HEK293T (cell line): Measurements from ENCODE around the gene TECR.

Experiments
- CTCF ChIA-PET: fragments of 350-600 bp; formaldehyde crosslinking; extraction: SDS; loops from one replicate; lab custom pipeline; 2021; ENCODE audit warnings: antibody characterized with exemption, inconsistent platforms; lab: Yijun Ruan, JAX
- POLR2A ChIA-PET: fragments of 350-600 bp; formaldehyde crosslinking; extraction: SDS; loops from one replicate; lab custom pipeline; 2020; ENCODE audit warnings: antibody characterized with exemption, inconsistent platforms; lab: Yijun Ruan, JAX
- DNase-seq: peaks from one replicate; pipeline ENCODE4 v3.0.0; 2012; ENCODE audit warnings: mixed read lengths; ENCODE audit errors: extremely low spot score
- ARNT ChIP-seq: fragments of 450-650 bp; IDR thresholded peaks from 2 replicates; pipeline ENCODE4 v1.6.1; 2017; ENCODE audit warnings: mild to moderate bottlenecking
- BHLHE40 ChIP-seq: fragments of 450-650 bp; IDR thresholded peaks from 2 replicates; pipeline ENCODE4 v1.6.1; 2016; ENCODE audit warnings: mild to moderate bottlenecking, moderate library complexity, borderline replicate concordance
- CTBP1 ChIP-seq: fragments of 450-650 bp; IDR thresholded peaks from 2 replicates; pipeline ENCODE4 v1.6.1; 2016; ENCODE audit warnings: borderline replicate concordance
- ELF4 ChIP-seq: fragments of 450-650 bp; IDR thresholded peaks from 2 replicates; pipeline ENCODE4 v1.6.1; 2017; ENCODE audit warnings: antibody characterized with exemption
- FOXA1 ChIP-seq: fragments of 450-650 bp; IDR thresholded peaks from 2 replicates; pipeline ENCODE4 v1.6.1; 2016; ENCODE audit warnings: mild to moderate bottlenecking
- FOXK2 ChIP-seq: fragments of 450-650 bp; IDR thresholded peaks from 2 replicates; pipeline ENCODE4 v1.6.1; 2016; ENCODE audit warnings: mild to moderate bottlenecking
- FOXM1 ChIP-seq: fragments of 450-650 bp; IDR thresholded peaks from 2 replicates; pipeline ENCODE4 v1.6.1; 2017; ENCODE audit warnings: mild to moderate bottlenecking, borderline replicate concordance
- HDGF ChIP-seq: fragments of 450-650 bp; IDR thresholded peaks from 2 replicates; pipeline ENCODE4 v1.6.1; 2017; ENCODE audit warnings: antibody characterized with exemption, borderline replicate concordance
- L3MBTL2 ChIP-seq: fragments of 450-650 bp; conservative IDR thresholded peaks from 2 replicates; pipeline ENCODE4 v1.6.1; 2016; ENCODE audit warnings: mild to moderate bottlenecking
- LEF1 ChIP-seq: fragments of 450-650 bp; IDR thresholded peaks from 2 replicates; pipeline ENCODE4 v1.6.1; 2017; ENCODE audit warnings: mild to moderate bottlenecking, borderline replicate concordance
- NFRKB ChIP-seq: fragments of 450-650 bp; IDR thresholded peaks from 2 replicates; pipeline ENCODE4 v1.6.1; 2016; ENCODE audit warnings: mild to moderate bottlenecking, moderate library complexity
- PKNOX1 ChIP-seq: fragments of 450-650 bp; IDR thresholded peaks from 2 replicates; pipeline ENCODE4 v1.6.1; 2016
- SP1 ChIP-seq: fragments of 450-650 bp; IDR thresholded peaks from 2 replicates; pipeline ENCODE4 v1.6.1; 2017
- SUZ12 ChIP-seq: fragments of 450-650 bp; IDR thresholded peaks from 2 replicates; pipeline ENCODE4 v1.6.1; 2016; ENCODE audit warnings: mild to moderate bottlenecking
- TARDBP ChIP-seq: fragments of 450-650 bp; IDR thresholded peaks from 2 replicates; pipeline ENCODE4 v1.6.1; 2016
- ZNF384 ChIP-seq: fragments of 450-650 bp; IDR thresholded peaks from 2 replicates; pipeline ENCODE4 v1.6.1; 2016

Gene TECR, protein sequence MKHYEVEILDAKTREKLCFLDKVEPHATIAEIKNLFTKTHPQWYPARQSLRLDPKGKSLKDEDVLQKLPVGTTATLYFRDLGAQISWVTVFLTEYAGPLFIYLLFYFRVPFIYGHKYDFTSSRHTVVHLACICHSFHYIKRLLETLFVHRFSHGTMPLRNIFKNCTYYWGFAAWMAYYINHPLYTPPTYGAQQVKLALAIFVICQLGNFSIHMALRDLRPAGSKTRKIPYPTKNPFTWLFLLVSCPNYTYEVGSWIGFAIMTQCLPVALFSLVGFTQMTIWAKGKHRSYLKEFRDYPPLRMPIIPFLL

GRCh38 chr19:14529254-14530004 lies at the start of gene TECR:
TECR (plus strand) TSS chr19:14529594; CDS start chr19:14529697, 103 bp downstream.
- CTCF ChIA-PET = no interaction called here
- TF ChIP-seq HDGF (peak; percentile 94), SP1 (no peak), L3MBTL2 (peak; percentile 29; the same call in 1 of the 2 replicates), FOXM1 (no peak), PKNOX1 (peak; percentile 99), FOXA1 (no peak)
- POLR2A ChIA-PET = interaction anchor here (1.0 kb wide), 1 partner anchor 11 kb away, joined by 4 read pairs; the partner anchor contains the start of gene DNAJB1
- DNase-seq = peak; percentile 98

GRCh38 chr19:14479975-14480699 lies 49.3 kb upstream of the TECR start:
- TF ChIP-seq SUZ12 (no peak), LEF1 (no peak), ARNT (no peak), HDGF (no peak)
- POLR2A ChIA-PET = interaction anchor here (1.5 to 1.8 kb wide), 2 partner anchors 38 to 48 kb away, joined by 4 to 5 read pairs; partner anchors contain the start of genes DNAJB1 and PKN1
- CTCF ChIA-PET = interaction anchor here (0.5 to 1.8 kb wide), 9 partner anchors 7 to 159 kb away, joined by 3 to 7 read pairs (median 3); no protein-coding TSS in a partner anchor
- DNase-seq = peak; percentile 80

DNA sequence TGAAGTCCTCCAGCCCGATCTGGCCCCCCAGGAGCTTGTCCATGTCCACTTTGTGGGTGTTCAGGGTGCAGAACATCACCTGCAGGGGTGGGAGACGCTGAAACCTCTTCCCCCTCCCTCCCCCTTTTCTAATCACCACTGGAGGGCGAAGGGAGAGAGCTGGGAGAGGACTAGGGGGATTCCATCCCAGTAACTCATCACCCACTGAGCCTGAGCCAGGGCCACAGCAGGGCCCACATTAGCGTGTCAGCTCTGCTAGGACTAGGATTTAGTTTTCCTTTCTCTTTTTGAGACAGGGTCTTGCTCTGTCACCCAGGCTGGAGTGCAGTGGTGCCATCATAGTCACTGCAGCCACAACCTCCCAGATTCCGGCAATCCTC lies 48.7 kb upstream of the TECR start:
- no peak for DNase-seq
- CTCF ChIA-PET = interaction anchor here (0.6 to 1.8 kb wide), 10 partner anchors 8 to 69 kb away, joined by 3 to 7 read pairs (median 3); no protein-coding TSS in a partner anchor
- POLR2A ChIA-PET = interaction anchor here (1.0 to 1.8 kb wide), 3 partner anchors 15 to 48 kb away, joined by 3 to 5 read pairs (median 4); partner anchors contain the start of genes DNAJB1, GIPC1 and PKN1

DNA sequence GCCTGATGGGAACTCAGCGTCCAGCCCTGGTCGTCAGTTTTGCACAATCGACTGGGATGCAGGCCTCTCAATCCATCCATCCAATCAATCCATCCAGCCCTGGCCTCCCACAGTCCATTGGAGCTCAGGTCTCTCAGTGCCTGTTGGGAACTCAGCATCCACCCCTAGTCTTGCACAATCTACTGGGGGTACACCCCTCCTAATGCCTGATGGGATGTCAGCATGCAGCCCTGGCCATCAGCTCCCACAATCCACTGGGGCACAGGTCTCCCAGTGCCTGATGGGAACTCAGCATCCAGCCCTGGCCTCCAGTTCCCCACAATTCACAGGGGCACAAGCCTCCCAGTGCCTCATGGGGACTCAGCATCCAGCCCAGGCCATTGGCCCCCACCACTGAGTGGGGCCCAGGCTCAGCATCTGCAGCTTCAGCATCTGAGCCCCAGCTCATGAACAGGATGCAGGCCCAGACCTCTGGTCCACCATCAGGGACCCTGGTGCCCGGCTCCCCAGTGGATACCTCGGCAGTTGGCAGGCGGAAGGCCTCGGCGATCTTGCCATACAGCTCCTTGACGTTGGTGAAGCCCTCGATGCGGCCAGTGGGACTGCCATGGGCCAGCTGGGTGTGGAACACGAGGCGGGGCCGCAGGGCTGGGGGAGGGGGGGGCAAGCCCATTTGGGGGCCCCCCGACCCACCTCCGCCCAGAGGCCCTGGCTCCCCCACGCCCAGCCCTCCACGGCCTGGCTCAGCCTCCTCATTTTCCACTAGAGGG lies 47.0 kb upstream of the TECR start:
- ChIA-PET POLR2A (no interaction called here), CTCF (interaction anchor here (1.0 kb wide), 1 partner anchor 76 kb away, joined by 3 read pairs; no protein-coding TSS in a partner anchor)
- no peak for DNase-seq
- no peak for TF ChIP-seq PKNOX1
- no peak for TF ChIP-seq ZNF384
- no peak for TF ChIP-seq FOXA1
- no peak for TF ChIP-seq SP1
- TF ChIP-seq FOXK2 = no peak
- no peak for TF ChIP-seq TARDBP
- no peak for TF ChIP-seq ELF4
- no peak for TF ChIP-seq ARNT
- TF ChIP-seq BHLHE40 = no peak
- no peak for TF ChIP-seq L3MBTL2
- no peak for TF ChIP-seq NFRKB
- no peak for TF ChIP-seq LEF1
- TF ChIP-seq SUZ12 = no peak
- TF ChIP-seq CTBP1 = no peak
- TF ChIP-seq HDGF = no peak
- TF ChIP-seq FOXM1 = no peak

More for the DNA sequence above, 48.7 kb upstream of the TECR start:
- TF ChIP-seq HDGF (no peak), FOXM1 (no peak), FOXA1 (no peak), LEF1 (no peak)

- ChIA-PET CTCF (interaction anchor here (0.6 kb wide), 1 partner anchor 123 kb away, joined by 6 read pairs; no protein-coding TSS in a partner anchor), POLR2A (interaction anchor here (1.5 kb wide), 1 partner anchor 9 kb away, joined by 3 read pairs; the partner anchor contains the start of gene GIPC1)
- DNase-seq = no peak
- TF ChIP-seq PKNOX1 (no peak), TARDBP (no peak), FOXA1 (no peak), NFRKB (no peak), ELF4 (no peak), BHLHE40 (no peak), HDGF (no peak), ARNT (no peak), FOXM1 (no peak), ZNF384 (no peak), L3MBTL2 (no peak), FOXK2 (no peak)
Observed at GRCh38 chr19:14487370-14488125, 41.8 kb upstream of the TECR start.
